GM06990 (cell line): ENCODE data around the gene SLC22A13.

Source experiments
- DNase-seq: peaks from one replicate; pipeline ENCODE4 v3.0.0-alpha.2; 2011; ENCODE audit not compliant: insufficient read length; ENCODE audit errors: extremely low read depth
- H3K27me3 ChIP-seq: replicated peaks from 2 replicates; pipeline ENCODE4 v1.6.0; 2011; ENCODE audit warnings: low read length; ENCODE audit not compliant: control insufficient read depth, insufficient read depth
- H3K36me3 ChIP-seq: 2 replicates; pipeline ENCODE4 v1.5.1; 2011; ENCODE audit warnings: low read length; ENCODE audit not compliant: control insufficient read depth, insufficient read depth
- H3K4me3 ChIP-seq: replicated peaks from 2 replicates; pipeline ENCODE4 v1.5.1; 2011; ENCODE audit warnings: low read depth, mild to moderate bottlenecking, control low read depth, low read length
- CTCF ChIP-seq: IDR thresholded peaks from 2 replicates; pipeline ENCODE4 v1.5.1; 2011; ENCODE audit warnings: low read length, control low read depth, mild to moderate bottlenecking, inconsistent platforms; ENCODE audit not compliant: insufficient read depth, poor library complexity, severe bottlenecking

The SLC22A13 gene

GRCh38 chr3:38253704-38254103, 11.9 kb upstream of the SLC22A13 start:
- Histone ChIP-seq H3K36me3 (peaks cover 11% of the 10 kb centered on the region), H3K27me3 (no peaks in the 10 kb centered on the region)
- DNase-seq, result no peak

GRCh38 chr3:38254872-38255271, 10.7 kb upstream of the SLC22A13 start:
- Histone ChIP-seq H3K4me3 (no peak overlapping the region), H3K36me3 (peaks cover 9% of the 10 kb centered on the region), H3K27me3 (no peaks in the 10 kb centered on the region)
- TF ChIP-seq CTCF, result no peak
- no peak for DNase-seq

More at GRCh38 chr3:38253704-38254103, 11.9 kb upstream of the SLC22A13 start:
- no peak overlapping the region for H3K4me3 ChIP-seq
- TF ChIP-seq CTCF, result no peak

- peaks cover 9% of the 10 kb centered on the region for H3K36me3 ChIP-seq
- no peak for TF ChIP-seq CTCF
- H3K27me3 ChIP-seq, result no peaks in the 10 kb centered on the region
- H3K4me3 ChIP-seq, result no peak overlapping the region
- DNase-seq, result no peak
Measured at GRCh38 chr3:38255627-38256026, 10.0 kb upstream of the SLC22A13 start.

GRCh38 chr3:38257583-38257982, 8.0 kb upstream of the SLC22A13 start:
- Histone ChIP-seq H3K36me3 (peaks cover 5% of the 10 kb centered on the region; the same call in 1 of the 2 replicates), H3K4me3 (no peak overlapping the region), H3K27me3 (no peaks in the 10 kb centered on the region)
- no peak for TF ChIP-seq CTCF
- no peak for DNase-seq

DNA sequence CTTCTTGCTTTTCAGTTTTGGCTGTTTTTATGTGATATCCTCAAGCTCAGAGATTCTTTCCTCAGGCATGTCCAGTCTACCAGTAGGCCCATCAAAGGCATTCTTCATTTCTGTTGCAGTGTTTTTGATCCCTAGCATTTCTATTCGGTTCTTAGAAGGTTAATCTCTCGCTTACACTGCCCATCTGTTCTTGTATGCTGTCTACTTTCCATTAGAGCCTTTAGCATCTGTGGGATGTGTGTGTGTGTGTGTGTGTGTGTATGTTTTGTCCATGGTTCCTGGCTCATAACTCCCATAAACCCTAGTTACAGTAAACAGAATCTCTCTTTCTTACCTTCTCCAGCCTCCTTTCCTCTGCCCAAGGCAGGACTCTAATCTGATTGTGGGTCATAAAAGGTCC, 5.1 kb upstream of the SLC22A13 start:
- no peak for TF ChIP-seq CTCF
- Histone ChIP-seq H3K4me3 (no peak overlapping the region), H3K27me3 (no peaks in the 10 kb centered on the region), H3K36me3 (no peaks in the 10 kb centered on the region)
- DNase-seq, result no peak

DNA sequence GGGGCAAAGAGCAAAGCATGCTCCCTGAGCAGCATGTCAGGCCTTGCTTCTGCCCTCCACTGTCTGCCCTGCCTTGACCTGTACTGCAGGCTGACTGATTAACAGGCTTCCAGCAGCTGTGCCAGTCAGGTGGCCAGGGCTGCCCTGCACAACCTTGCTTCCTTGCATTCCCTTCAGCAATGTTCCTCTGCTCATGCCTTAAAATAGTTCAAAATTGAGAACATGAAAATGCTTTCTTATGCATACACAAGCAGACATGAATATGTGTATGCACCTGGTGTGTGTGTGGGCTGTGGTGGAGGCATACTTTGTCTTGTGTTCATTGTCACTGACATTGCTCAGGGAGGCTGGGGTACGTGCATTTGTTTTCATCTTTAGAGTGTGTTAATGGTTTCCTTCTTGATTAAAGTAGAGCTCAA, 1.2 kb upstream of the SLC22A13 start:
- no peaks in the 10 kb centered on the region for H3K36me3 ChIP-seq
- DNase-seq, result no peak
- H3K27me3 ChIP-seq, result no peaks in the 10 kb centered on the region
- TF ChIP-seq CTCF, result no peak
- H3K4me3 ChIP-seq, result no peak overlapping the region
